WERI-Rb-1 (cell line): ENCODE data around the gene RPL10.
A peak's percentile ranks its signal among the peaks of the same experiment; 100 is the strongest.

ENCODE experiments used
- DNase-seq: peaks from one replicate; pipeline ENCODE4 v3.0.0-alpha.2; 2020
- H3K27ac ChIP-seq: fragments of 250-450 bp; sonication (Bioruptor Pico); 2 replicates; pipeline ENCODE4 v1.5.1; 2020; ENCODE audit warnings: mild to moderate bottlenecking, moderate library complexity
- H3K27me3 ChIP-seq: fragments of 250-450 bp; sonication (Bioruptor Pico); 2 replicates; pipeline ENCODE4 v1.5.1; 2021; ENCODE audit warnings: mild to moderate bottlenecking, low read depth, moderate library complexity; ENCODE audit not compliant: insufficient read depth, severe bottlenecking
- H3K36me3 ChIP-seq: fragments of 250-450 bp; sonication (Bioruptor Pico); 2 replicates; pipeline ENCODE4 v1.5.1; 2020; ENCODE audit warnings: mild to moderate bottlenecking, moderate library complexity
- H3K4me3 ChIP-seq: 2 replicates; pipeline ENCODE4 v1.5.1; 2011; ENCODE audit warnings: low read depth, mild to moderate bottlenecking, control low read depth, low read length
- H3K9me3 ChIP-seq: fragments of 250-450 bp; sonication (Bioruptor Pico); 2 replicates; pipeline ENCODE4 v1.5.1; 2021; ENCODE audit warnings: mild to moderate bottlenecking, moderate library complexity; ENCODE audit not compliant: severe bottlenecking
- CTCF ChIP-seq: IDR thresholded peaks from 2 replicates; pipeline ENCODE4 v1.5.1; 2011; ENCODE audit warnings: low read depth, mild to moderate bottlenecking, control low read depth, inconsistent platforms, low read length

Gene RPL10

GRCh38 chrX:154397888-154398667 lies at the start of gene RPL10:
Gene RPL10 (plus strand): TSS chrX:154398377. CDS start chrX:154398520, 143 bp downstream.
- H3K36me3 ChIP-seq, result peaks cover 49% of the 10 kb centered on the region
- peak within 1 kb of the TSS; percentile 66 for H3K4me3 ChIP-seq
- peaks cover 3% of the 10 kb centered on the region for H3K27me3 ChIP-seq
- no peak for TF ChIP-seq CTCF
- H3K9me3 ChIP-seq, result no peaks in the 10 kb centered on the region
- peak within 1 kb of the TSS; percentile 99 for H3K27ac ChIP-seq
- peak; percentile 99 for DNase-seq

GRCh38 chrX:154348646-154349358 lies 49.4 kb upstream of the RPL10 start:
- no peaks in the 10 kb centered on the region for H3K9me3 ChIP-seq
- H3K27me3 ChIP-seq, result peaks cover 29% of the 10 kb centered on the region
- H3K4me3 ChIP-seq, result no peak overlapping the region
- TF ChIP-seq CTCF, result no peak
- no peak for DNase-seq
- H3K36me3 ChIP-seq, result peaks cover 59% of the 10 kb centered on the region
- H3K27ac ChIP-seq, result no peak overlapping the region

DNA sequence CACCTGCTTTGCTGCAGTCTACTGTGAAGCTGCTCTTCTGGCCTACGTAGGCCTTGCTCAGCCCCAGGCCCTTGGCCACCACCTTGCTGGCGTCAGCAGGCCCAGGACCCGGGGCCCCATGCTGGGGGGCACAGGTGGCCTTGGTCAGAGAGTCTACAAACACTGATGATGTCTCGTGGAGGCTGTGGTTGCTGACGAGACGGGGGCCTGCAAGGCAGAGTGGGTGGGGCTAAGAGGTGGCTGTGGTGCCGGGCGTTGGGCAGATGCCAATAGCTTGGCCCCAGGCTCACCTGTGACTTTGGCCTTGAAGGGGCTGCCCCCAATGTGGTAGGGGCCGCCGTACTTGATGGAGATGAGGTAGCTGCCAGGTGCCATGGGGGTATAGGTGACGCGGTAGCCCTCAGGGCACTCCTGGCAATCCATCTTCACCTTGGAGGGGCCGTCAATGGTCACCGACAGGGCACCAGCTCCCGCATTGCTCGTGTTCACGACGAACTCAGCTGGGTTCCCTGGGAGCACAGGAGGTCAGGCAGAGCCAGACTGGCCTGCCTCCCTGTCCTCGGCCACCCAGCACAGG lies 48.7 kb upstream of the RPL10 start:
- Histone ChIP-seq H3K27me3 (peaks cover 34% of the 10 kb centered on the region), H3K36me3 (peaks cover 65% of the 10 kb centered on the region), H3K27ac (peak overlapping the region; percentile 55), H3K4me3 (no peak overlapping the region), H3K9me3 (no peaks in the 10 kb centered on the region)
- no peak for DNase-seq
- no peak for TF ChIP-seq CTCF

DNA sequence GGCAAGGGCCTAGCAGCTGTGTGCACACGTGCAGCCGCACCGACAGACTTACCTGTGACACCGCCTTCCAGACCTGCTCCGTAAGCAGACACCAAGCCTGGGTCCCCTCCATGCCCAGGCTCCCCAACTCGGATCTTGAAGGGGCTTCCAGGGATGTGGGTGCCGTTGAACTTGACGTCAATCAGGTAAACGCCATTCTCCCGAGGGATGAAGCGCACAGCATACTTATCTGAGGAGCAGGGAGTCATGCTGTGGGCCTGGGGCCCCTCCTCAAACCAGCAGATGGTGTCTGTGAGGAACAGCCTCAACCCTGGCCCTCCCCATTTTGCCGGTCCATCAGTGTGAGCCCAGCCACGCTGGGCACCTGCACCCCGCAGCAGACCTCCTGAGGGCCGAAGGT lies 48.2 kb upstream of the RPL10 start:
- TF ChIP-seq CTCF, result no peak
- peak overlapping the region; percentile 55 for H3K27ac ChIP-seq
- H3K36me3 ChIP-seq, result peaks cover 70% of the 10 kb centered on the region
- peak; percentile 51 for DNase-seq
- no peaks in the 10 kb centered on the region for H3K9me3 ChIP-seq
- peaks cover 34% of the 10 kb centered on the region for H3K27me3 ChIP-seq
- no peak overlapping the region for H3K4me3 ChIP-seq

DNA sequence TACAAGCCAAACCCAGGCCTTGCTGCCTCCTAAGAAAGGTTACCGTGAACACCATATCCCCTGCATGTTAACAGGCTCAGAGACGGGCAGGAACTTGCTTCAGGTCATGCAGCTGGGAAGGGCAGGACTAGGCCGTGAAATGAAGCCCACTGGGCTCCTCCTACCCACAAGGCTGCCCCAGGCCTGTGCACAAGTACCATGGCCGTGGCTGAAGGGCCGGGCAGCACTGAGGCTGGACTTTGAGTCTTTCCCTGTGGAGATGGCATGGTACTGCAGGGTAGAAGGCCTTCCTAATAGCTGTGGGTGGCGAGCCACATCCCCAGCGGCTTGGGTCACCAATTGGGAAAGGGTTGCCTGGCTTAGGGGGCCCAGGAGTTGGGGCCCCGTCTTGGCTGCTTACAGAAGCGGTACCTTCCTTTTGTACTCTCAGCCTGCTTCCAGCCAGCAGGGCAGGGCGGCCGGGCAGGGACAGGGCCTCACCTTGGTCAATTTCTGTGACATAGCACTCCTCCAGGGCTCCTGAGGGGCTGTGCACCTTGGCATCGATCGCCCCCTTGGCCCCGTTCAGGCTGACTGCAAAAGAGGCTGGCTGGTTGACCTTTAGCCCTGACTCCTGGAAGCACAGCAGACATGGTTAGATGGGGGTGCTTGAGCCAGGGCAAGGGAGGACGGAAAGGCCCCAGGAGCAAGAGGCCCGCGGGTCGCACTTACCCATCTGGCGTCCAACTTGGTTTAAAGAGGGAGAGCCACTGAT lies 47.6 kb upstream of the RPL10 start:
- Histone ChIP-seq H3K4me3 (no peak overlapping the region), H3K36me3 (peaks cover 77% of the 10 kb centered on the region), H3K27ac (peak overlapping the region; percentile 55), H3K27me3 (peaks cover 34% of the 10 kb centered on the region), H3K9me3 (no peaks in the 10 kb centered on the region)
- TF ChIP-seq CTCF, result no peak
- DNase-seq, result no peak
